Effector memory CD4-positive, alpha-beta T cell (primary cell): ENCODE results near the gene TJP3.

ENCODE experiments used
- DNase-seq, 3 donors: peaks; one replicate each; pipeline ENCODE4 v3.0.0-alpha.2; 2020
- H3K27ac ChIP-seq: 2 replicates; pipeline ENCODE4 v1.7.0; 2013; ENCODE audit warnings: mild to moderate bottlenecking, low read length, moderate library complexity; ENCODE audit not compliant: insufficient read depth, poor library complexity, severe bottlenecking
- H3K27me3 ChIP-seq: replicated peaks from 2 replicates; pipeline ENCODE4 v1.7.0; 2013; ENCODE audit warnings: mild to moderate bottlenecking, low read length; ENCODE audit not compliant: insufficient read depth, control insufficient read depth, poor library complexity, severe bottlenecking
- H3K36me3 ChIP-seq: 2 replicates; pipeline ENCODE4 v1.7.0; 2013; ENCODE audit warnings: mild to moderate bottlenecking, low read length, moderate library complexity; ENCODE audit not compliant: control insufficient read depth, insufficient read depth
- H3K4me1 ChIP-seq: 2 replicates; pipeline ENCODE4 v1.7.0; 2013; ENCODE audit warnings: low read length, mild to moderate bottlenecking; ENCODE audit not compliant: control insufficient read depth, insufficient read depth, poor library complexity, severe bottlenecking
- H3K4me3 ChIP-seq: 2 replicates; pipeline ENCODE4 v1.7.0; 2013; ENCODE audit warnings: low read length, low read depth, mild to moderate bottlenecking; ENCODE audit not compliant: insufficient read depth, poor library complexity, severe bottlenecking
- H3K9me3 ChIP-seq: 2 replicates; pipeline ENCODE4 v1.7.0; 2013; ENCODE audit warnings: mild to moderate bottlenecking, low read length, moderate library complexity; ENCODE audit not compliant: control insufficient read depth

TJP3 gene

DNA sequence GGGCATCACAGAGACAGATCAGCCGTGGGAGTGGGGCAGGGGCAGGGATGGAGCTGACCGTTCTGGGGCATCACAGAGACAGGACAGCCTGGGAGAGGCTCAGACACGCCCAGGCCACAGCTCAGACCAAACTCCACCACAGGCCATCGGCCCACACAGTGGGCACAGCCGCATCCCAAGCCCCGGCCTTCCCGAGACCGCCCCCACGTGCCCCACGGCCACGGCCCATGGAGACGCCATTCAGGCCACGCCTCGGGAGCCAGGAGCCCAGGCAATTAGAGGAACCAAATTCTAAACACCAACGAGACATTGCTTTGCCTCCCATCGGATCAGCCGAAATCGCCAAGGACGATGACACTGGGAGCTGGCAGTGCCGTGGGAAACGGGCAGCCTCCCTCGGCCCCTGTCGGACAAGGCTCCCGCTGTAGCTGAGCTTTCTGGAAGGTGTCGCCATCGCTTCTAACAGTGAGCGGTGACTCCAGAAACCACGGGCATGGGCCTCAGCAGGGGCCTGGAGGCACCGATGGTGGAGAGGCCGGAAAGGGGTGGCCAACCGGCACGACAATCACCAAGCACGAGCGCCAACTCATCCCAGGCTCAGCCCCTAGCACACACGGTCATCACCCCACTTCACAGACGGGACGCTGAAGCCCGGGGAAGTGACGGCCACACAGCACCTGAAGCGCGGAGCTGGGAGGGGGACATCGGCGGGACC is 10.4 kb upstream of the TJP3 start:
- Histone ChIP-seq H3K36me3 (peaks cover 5% of the 10 kb centered on the region), H3K4me1 (peaks cover 13% of the 10 kb centered on the region), H3K9me3 (no peaks in the 10 kb centered on the region), H3K27ac (no peak overlapping the region), H3K27me3 (no peaks in the 10 kb centered on the region), H3K4me3 (no peak overlapping the region)
- DNase-seq, result no peak

- peaks cover 13% of the 10 kb centered on the region for H3K4me1 ChIP-seq
- no peak overlapping the region for H3K27ac ChIP-seq
- DNase-seq, result no peak
- H3K9me3 ChIP-seq, result no peaks in the 10 kb centered on the region
- H3K36me3 ChIP-seq, result peaks cover 5% of the 10 kb centered on the region
- no peak overlapping the region for H3K4me3 ChIP-seq
- H3K27me3 ChIP-seq, result no peaks in the 10 kb centered on the region
Measured at GRCh38 chr19:3698386-3698950, 9.7 kb upstream of the TJP3 start.

DNA sequence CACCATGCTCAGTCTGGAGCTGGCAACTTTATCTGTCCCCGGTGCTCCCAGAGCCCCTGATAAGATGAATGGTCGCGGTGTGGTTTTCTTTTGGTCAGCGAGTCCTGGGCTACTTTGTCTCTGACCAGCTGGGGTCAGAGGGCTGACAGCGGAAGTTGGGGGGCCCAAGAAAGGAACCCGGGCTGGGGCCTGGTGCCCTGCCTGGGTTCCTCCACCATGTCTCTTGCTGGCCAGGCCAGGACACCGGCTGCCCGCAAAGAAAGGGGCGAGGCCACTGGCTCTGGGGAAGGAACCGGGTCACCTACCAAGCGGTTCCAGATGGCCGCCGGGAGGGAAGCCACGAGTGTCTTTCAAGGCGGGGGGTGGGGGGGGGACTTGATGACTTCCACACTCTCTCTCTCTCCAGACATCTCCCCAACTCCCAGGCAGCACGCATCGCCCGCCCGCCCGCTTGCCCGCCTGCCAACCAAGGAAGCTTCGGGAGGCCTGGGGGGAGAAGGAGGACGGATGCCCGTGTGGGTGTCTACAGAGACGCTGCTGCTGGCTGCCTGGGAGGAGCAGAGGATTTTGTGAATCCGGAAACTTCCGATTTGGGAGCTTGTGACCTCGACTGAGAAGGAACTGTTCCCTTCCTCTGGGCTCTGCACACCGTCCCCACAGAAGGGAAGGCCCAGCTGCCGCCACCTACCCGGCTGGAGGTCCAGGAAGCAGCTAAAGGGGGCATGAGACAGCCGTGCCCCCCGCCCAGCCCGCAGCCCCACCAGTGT is 9.0 kb upstream of the TJP3 start:
- H3K27me3 ChIP-seq, result no peaks in the 10 kb centered on the region
- peak overlapping the region; percentile 32 for H3K27ac ChIP-seq
- no peaks in the 10 kb centered on the region for H3K9me3 ChIP-seq
- peaks cover 5% of the 10 kb centered on the region for H3K36me3 ChIP-seq
- H3K4me3 ChIP-seq, result peak overlapping the region; percentile 62
- no peak for DNase-seq
- peaks cover 13% of the 10 kb centered on the region for H3K4me1 ChIP-seq

DNA sequence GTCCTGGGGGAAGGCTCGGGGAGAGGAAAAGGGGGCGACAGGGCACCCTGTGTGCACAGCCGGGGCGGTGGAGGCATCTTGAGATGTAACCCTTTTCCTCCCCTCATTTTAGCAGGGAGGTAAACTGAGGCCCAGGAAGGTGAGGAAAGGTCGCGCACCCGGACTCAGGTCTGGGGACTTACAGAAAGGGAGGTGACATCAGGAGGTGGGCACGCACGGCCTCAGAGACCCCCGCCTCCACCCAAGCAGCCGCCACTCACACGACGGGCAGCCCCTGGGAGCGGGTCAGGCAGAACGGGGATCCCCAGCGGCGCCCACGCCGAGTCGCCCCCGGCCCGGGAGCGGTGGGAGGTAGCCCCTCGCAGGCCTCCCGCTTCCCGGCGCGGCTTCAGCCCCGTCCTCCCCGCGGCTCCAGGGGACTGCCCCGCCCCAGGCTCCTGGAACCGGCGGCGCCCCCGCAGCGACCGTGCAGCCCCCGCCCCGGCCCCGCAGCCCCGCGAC is 8.4 kb upstream of the TJP3 start:
- peaks cover 3% of the 10 kb centered on the region for H3K36me3 ChIP-seq
- H3K27ac ChIP-seq, result peak overlapping the region; percentile 32
- H3K4me1 ChIP-seq, result peaks cover 13% of the 10 kb centered on the region
- H3K4me3 ChIP-seq, result peak overlapping the region; percentile 62
- no peaks in the 10 kb centered on the region for H3K27me3 ChIP-seq
- H3K9me3 ChIP-seq, result no peaks in the 10 kb centered on the region
- no peak for DNase-seq

DNA sequence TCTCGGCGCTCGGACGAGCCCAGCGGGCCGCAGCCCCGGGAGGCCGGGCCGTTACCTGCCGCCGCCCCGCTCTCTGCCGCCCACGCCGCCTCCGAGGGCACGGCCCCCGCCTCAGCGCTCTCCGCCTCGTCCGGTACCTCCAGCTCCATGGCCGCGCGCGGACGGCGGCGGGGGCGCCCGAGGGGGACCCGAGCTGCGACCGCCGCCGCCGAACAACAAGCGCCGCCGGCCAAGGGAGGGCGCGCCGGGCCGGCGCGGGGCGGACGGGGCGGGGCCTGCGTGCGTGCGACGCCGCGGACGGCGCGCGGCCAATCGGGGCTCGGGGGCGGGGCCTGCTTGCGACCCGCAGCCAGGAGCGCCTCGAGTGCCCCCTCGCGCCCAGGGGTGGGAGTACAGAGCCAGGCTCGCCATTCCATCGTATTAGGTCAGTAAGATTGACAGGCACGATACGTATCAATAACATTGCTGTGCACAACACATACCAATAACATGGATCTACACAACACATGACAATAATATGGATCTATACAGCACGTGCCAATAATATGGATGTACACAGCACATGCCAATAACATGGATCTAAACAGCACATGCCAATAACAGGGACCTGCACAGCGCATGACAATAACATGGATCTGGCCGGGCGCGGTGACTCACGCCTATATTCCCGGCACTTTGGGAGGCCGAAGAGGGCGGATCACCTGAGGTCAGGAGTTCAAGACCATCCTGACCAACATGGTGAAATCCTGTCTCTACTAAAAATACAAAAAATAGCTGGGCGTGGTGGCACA is 7.7 kb upstream of the TJP3 start, which contains the start of gene PIP5K1C:
TSS of gene PIP5K1C (minus strand) at position 227 of the 791 bp plus-strand sequence. CDS start at position 149, 78 bp downstream.
- H3K9me3 ChIP-seq, result no peaks in the 10 kb centered on the region
- peak; percentile 83 to 88 (median 85) for DNase-seq
- peaks cover 13% of the 10 kb centered on the region for H3K4me1 ChIP-seq
- H3K36me3 ChIP-seq, result no peaks in the 10 kb centered on the region
- H3K4me3 ChIP-seq, result peak within 1 kb of the TSS; percentile 62
- no peaks in the 10 kb centered on the region for H3K27me3 ChIP-seq
- H3K27ac ChIP-seq, result peak within 1 kb of the TSS; percentile 32

- DNase-seq, result no peak
- Histone ChIP-seq H3K36me3 (no peaks in the 10 kb centered on the region), H3K4me3 (no peak overlapping the region), H3K27me3 (no peaks in the 10 kb centered on the region), H3K4me1 (peaks cover 13% of the 10 kb centered on the region), H3K27ac (no peak overlapping the region), H3K9me3 (no peaks in the 10 kb centered on the region)
Measured at GRCh38 chr19:3701200-3701599, 7.0 kb upstream of the TJP3 start.

- no peak for DNase-seq
- no peak overlapping the region for H3K27ac ChIP-seq
- no peaks in the 10 kb centered on the region for H3K27me3 ChIP-seq
- H3K36me3 ChIP-seq, result no peaks in the 10 kb centered on the region
- H3K4me3 ChIP-seq, result no peak overlapping the region
- H3K9me3 ChIP-seq, result no peaks in the 10 kb centered on the region
- H3K4me1 ChIP-seq, result no peaks in the 10 kb centered on the region
Measured at GRCh38 chr19:3707868-3708206, 347 bp upstream of the TJP3 start.

- Histone ChIP-seq H3K27ac (no peak overlapping the region), H3K36me3 (no peaks in the 10 kb centered on the region), H3K9me3 (no peaks in the 10 kb centered on the region), H3K27me3 (no peaks in the 10 kb centered on the region), H3K4me1 (no peaks in the 10 kb centered on the region), H3K4me3 (no peak overlapping the region)
- DNase-seq, result no peak
Measured at GRCh38 chr19:3710265-3710812, 2.2 kb downstream of the TJP3 start.

- no peak for DNase-seq
- Histone ChIP-seq H3K4me3 (no peak overlapping the region), H3K9me3 (no peaks in the 10 kb centered on the region), H3K27me3 (no peaks in the 10 kb centered on the region), H3K36me3 (no peaks in the 10 kb centered on the region), H3K27ac (no peak overlapping the region), H3K4me1 (no peaks in the 10 kb centered on the region)
Measured at GRCh38 chr19:3712663-3713611, 4.8 kb downstream of the TJP3 start.
